DMS53 (cell line): Measurements from ENCODE around the gene THOP1.

Experiments used
- DNase-seq: peaks from one replicate; lab custom pipeline; 2025; lab: John Stamatoyannopoulos, UW

Gene THOP1

DNA sequence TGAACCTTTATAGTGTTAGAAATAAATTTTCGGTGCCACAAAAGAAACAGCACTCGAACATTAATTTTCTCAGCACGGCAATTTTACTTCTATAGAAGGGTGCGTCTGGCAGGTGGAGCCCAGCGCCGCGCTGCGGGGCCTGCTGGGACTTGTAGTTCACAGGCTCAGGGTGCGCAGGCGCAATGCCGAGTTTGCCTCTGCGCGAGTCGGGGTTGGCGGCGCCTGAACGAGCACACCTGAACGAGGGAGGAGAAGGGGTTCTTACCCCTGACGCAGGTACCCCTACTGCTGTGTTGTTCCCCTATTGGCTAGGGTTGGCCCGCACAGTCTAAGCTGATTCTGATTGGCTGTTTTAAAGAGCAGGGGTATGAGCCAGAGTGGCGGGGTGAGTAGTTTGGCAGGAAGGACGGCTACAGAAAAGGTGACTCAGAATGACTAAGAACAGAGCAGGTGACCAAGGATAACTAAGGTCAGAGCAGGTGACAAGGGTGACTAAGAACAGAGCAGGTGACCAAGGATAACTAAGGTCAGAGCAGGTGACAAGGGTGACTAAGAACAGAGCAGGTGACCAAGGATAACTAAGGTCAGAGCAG lies 32.0 kb downstream of the THOP1 start:
- peak; percentile 58 for DNase-seq

DNA sequence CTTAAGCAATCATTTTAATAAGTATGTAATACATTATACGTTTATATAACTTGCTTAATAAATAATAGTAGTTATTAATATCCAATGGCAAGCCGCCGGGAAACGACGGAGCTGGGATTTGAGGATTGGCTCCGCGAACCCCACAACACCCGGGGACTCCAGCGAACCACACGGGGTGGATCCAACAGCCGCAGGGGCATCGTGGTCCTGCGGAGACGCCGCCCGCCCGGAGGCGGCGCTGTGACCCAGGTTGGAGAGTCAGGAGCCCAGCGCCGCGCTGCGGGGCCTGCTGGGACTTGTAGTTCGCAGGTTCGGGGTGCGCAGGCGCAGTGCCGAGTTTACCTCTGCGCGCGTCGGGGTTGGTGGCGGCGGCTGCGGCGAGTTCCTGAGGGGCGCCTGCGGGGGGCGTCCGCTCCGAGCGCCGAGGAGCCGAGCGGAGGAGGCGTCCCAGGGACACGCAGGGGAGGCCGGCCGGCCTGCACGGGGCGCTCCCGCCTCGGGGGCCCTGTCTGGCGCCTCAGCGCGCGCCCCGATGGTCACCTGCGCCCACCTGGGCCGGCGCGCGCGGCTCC lies 34.3 kb downstream of the THOP1 start, which contains the start of gene ZNF554:
ZNF554 (plus strand) TSS at position 329 of the 572 bp plus-strand sequence; CDS start at position 533, 204 bp downstream.
- peak; percentile 96 for DNase-seq

DNA sequence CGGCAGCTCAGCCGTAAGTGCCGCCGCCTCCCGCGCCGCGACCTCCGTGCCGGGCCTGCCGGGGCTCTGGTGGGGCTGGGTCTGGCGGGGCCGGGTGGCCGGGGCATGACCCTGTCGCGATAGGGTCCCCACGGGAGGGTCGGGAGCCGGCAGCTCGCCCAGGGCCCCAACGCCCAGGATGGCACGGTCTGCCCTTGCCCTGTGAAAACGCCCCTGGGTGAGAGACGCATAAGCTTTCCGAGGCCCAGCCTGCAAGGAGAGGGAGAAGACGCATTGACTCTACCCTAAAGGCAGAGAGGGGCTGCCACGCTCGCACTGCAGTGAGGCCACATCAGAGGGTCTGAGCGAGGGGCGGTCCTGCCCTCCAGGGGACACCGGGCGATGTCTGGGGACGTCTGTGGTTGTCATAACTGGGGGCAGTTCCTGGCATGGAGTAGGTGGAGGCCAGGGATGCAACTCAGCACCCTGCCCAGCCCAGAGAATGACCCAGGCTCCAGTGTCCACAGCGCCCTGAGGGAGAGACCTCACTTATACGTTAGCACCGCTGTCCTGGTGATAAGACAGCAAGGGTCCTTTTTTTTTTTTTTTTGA lies 34.9 kb downstream of the THOP1 start:
- DNase-seq = peak; percentile 42

DNA sequence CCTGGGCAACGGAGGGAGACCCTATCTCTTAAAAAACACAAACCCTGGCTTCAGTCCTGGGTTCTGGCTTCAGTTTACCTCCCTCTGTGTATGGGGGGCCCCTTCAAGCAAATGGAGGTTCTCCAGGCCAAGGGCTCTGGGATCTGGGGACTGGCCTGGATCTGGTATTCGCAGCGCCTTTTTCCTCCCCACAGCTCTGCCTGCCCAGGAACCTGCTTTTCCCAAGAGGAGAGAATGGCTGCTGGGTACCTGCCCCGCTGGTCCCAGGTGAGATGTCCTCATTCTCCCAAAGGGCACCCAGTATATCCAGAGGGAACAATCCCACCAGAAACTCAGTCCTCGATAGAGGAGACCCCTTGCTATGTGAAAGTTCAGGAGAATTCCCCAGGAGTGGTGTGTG lies 37.5 kb downstream of the THOP1 start:
- no peak for DNase-seq

DNA sequence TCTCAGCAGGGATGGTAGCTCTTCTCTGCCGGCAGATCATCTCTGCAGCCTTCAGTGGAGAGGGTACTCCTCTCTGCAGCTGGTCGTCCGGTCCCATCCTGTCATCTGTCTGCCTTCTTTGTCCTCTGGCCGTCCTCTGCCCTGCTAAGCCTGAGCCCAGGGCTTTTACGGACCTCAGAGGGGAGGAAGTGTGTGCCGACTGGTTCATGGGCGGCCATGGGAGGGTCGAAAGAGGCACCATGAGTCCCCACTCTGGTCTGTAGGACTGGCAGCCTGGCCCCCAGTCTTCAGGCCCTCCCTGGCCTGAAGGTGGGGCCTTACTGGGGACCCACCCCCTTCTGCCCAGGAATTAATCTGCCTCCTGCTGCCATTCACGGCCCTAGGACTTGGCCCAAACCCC lies 38.3 kb downstream of the THOP1 start:
- no peak for DNase-seq

DNA sequence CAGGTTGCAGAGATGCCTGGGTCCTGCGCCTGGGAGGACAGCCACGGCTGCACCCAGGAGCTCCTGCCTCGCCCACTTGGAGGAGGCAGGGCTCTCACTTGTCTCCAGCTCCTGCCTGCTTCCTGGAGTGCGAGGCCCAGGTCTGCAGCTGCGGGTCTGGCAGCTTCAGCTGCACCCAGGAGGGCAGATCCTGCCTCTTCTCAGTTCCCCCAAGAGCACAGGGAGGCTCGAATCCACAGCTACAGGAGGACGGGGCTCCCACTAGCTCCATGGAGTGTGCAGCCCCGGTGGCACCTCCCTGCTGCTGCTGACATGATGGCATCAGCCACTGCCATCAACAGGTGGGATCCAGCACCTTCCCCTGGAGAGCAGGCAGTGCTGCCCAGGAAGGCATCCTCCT lies 38.8 kb downstream of the THOP1 start:
- DNase-seq = no peak

DNA sequence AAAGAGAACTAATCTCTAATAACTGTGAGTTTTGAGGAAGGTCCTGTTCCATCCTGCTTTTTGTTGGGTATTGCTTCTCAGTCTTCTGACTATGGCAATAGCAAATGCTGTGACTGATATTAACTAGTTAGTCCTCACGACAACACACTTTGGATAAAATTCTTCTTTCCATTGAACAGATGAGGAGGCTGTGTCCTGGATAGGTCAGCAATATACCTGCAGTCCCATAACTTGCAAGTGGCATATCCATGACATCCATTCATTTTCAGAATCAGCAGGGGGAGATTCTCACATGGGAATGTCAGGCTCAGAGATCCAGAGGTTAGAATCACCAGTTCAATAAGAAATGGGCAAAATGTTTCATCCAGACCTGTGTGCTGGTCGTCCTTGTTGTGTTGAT lies 41.7 kb downstream of the THOP1 start:
- no peak for DNase-seq

DNA sequence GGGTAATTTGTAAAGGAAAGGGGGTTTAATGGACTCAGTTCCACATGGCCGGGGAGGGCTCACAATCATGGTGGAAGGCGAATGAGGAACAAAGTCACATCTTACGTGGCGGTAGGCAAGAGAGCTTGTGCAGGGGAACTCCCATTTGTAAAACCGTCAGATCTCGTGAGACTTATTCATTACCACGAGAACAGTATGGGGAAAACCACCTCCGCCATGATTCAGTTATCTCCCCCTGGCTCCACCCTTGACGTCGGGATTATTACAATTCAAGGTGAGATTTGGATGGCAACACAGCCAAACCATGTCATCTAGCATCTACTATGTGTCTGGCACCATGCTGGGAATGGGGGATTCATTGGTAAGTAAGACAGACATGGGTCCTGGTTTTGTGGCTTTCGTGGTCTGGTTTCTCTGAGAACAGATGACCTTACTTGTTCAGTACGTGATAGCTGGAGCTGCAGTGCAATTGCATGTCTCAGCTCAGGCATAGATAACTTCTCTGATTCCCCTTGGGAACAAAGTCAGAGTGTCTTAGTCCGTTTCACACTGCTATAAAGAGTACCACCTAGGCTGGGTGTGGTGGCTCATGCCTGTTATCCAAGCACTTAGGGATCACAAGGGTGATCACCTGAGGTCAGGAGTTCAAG lies 42.7 kb downstream of the THOP1 start:
- no peak for DNase-seq

DNA sequence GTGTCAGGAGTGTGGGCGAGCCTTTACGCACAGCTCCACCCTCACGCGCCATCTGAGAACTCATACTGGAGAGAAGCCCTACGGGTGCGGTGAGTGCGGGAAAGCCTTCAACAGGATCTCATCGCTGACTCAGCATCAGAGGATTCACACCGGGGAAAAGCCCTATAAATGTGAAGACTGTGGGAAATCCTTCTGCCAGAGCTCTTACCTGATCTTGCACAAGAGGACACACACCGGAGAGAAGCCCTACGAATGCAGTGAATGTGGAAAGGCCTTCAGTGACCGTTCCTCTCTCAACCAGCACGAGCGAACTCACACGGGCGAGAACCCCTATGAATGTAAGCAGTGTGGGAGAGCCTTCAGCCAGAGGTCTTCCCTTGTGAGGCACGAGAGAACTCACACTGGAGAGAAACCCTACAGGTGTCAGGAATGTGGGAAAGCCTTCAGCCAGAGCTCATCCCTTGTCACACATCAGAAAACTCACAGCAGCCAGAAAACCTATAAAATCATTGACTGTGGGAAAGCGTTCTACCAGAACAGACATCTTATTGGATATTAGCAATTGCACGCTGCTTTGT lies 49.1 kb downstream of the THOP1 start:
- no peak for DNase-seq

DNA sequence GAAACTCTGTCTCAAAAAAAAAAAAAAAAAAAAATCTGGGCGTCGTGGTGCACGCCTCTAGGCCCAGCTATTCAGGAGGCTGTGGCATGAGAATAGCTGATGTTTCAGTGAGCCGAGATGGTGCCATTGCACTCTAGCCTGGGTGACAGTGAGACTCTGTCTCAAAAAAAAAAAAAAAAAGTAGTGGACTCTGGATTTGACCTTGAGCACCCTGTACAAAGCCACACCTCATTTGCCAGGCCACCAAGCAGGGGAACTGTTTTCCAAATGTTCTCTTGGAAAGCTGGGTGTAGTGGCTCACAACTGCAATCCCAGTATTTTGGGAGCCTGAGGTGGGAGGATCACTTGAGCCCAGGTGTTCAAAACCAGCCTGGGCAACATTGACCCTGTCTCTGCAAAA lies 52.1 kb downstream of the THOP1 start:
- DNase-seq = no peak

DNA sequence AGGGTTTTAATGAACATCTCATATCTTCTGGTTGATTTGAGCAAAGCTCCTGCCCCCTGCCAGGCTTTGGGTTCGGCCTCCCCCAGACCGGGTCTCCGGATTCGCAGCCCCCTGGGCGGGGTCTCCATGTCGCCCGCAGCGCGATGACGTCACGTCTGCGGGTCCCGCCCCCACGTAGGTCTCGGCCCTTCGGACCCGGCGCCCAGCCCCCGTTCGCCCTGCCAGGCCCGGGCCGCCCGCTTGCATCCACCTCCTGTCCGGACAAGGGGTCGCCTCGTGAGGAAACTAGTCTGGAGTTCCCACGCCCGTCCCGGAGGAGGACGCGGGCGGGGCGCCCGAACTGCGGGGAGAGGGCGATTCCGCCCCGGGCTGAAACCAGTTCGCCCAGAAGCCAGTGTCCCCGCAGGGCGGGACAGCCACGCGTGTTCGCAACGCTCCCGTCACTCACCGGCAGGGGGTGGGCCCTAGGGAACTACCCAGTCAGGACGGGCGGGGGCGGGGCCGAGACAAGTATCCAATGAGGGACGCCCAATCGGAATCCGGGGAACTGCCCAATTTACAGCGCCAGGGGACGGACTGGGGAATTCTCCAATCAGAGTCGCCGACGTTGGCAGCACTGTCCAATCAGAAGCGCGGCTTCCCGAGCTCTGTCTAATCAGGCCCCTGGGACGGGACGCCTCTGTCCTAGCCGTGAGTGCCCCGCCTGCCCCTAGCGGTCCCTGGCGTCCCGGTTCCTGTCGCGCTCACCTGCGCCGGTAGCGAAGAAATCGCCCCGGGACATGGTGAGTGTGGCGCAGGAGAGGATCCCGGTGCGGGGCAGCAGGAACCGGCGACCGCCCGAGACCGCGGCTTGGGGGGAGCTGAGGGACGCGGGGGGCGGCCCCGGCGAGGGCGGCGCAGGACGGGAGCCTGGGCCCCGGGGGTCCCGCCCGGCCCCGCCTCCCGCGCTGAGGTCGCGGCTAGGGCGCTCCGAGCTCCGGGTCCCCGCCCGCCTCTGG lies 55.8 kb downstream of the THOP1 start, which contains the start of gene ZNF555:
ZNF555 (plus strand) TSS at position 682 of the 998 bp plus-strand sequence; CDS start at position 780, 98 bp downstream.
- DNase-seq = peak; percentile 98

DNA sequence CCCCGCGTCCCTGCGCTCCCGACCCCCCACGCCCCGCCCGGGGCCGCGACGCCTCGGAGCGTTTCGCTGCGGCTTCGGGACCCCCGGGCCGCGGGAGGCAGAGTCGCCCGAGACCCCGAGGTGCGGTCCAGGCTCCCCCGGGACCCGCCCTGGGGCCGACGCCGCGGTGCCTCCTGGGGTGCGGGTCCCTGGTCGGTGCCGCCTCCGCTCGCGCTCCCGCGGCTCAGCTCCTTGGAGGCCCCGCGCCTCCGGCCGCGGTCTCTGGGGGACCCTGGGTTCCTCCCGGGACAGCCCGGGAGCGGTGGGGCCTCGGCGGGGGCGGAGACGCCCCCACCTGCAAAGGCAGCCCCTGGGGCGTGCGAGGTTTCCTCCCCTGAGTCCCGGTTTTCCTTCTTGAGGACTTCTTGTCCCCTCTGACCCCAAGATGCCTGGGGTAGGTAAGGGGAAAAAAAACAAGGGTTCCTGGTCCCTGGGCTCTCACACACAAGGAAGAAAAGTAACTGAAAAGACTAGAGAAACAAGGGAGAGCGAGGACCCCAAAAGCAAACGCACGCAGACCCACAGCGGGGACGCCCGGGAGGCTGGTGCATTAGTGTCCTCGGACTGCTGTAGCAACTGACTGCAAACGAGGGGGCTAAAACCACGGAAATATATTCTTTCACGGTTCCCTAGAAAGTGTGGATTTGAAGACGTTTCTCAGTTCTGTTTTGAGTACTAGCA lies 56.7 kb downstream of the THOP1 start:
- peak; percentile 25 for DNase-seq

DNA sequence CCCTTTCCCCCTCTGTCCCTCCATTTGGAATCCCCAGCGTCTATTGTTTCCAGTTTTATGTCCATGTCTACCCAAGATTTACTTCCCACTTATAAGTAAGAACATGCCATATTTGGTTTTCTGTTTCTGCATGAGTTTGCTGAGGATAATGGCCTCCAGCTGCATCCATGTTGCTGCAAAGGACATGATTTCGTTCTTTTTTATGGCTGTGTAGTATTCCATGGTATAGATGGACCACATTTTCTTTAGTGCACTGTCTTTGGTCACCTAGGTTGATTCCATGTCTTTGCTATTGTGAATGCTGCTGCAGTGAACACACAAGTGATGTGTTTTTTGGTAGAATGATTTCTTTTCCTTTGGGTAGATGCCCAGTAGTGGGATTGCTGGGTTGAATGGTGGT lies 59.8 kb downstream of the THOP1 start:
- no peak for DNase-seq

DNA sequence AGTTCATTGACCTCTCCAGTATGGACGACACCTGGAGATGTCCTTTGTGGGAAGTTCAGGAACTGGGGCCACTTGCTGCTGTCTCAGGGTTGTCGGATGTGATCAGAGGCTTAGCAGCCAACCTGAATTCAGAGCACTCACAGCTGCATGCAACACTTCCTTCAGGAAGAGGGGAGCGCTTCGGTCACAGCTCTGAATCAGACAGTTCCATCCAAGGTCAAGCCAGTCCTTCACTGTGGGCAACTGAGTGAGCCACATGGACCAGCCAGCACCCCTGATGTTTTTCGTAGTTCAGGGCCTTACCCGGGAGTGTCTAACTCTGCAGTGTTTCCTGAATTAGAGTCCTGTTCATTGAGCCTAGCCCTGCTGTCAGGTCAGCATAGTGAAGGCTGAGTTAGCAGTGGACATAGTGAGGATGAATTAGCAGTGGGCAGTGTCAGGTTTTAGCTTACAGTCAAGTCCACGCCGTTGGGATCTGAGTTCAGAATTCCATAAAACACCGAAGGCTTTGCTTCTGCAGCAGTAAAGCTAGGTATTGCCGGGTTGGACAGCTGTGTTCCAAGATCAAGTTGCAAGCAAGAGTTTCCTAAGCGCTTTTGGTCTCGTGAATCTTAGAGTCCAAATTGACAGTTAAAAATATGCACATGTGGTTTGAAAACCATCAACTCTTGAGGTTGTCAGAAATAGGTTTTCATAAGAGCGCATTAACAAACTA lies 61.0 kb downstream of the THOP1 start:
- no peak for DNase-seq

DNA sequence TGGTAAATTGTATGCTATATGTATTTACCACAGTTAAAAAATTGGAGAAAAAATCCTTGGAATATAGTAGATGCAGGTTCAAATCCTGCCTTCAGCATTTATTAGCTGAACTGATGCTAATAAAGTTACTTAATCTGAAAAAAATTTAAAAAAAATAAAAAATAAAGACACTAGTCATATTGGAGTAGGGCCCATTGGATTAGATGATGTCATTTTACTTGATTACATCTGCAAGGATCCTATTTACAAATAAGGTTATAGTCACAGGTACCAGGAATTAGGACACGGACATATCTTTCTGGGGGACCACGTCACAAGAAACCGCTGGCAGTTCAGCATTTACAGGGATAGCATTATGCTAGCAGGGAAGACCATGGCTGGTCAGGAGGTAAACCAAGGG lies 62.2 kb downstream of the THOP1 start:
- DNase-seq = no peak

DNA sequence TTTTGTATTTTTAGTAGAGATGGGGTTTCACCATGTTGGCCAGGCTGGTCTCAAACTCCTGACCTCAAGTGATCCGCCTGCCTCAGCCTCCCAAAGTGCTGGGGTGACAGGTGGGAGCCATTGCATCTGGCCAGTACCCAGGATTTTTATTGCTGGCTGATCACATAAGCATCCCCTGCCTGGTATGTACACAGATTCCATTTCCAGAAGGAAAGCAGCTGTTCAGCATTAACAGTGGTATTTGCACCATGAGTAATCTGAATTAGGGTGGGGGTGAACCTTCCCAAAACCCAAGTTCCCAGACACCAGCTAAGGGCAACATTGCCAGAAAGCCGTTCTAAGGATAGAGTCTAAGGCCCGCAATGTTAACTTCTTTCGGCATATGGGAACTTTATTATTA lies 63.3 kb downstream of the THOP1 start:
- DNase-seq = no peak

DNA sequence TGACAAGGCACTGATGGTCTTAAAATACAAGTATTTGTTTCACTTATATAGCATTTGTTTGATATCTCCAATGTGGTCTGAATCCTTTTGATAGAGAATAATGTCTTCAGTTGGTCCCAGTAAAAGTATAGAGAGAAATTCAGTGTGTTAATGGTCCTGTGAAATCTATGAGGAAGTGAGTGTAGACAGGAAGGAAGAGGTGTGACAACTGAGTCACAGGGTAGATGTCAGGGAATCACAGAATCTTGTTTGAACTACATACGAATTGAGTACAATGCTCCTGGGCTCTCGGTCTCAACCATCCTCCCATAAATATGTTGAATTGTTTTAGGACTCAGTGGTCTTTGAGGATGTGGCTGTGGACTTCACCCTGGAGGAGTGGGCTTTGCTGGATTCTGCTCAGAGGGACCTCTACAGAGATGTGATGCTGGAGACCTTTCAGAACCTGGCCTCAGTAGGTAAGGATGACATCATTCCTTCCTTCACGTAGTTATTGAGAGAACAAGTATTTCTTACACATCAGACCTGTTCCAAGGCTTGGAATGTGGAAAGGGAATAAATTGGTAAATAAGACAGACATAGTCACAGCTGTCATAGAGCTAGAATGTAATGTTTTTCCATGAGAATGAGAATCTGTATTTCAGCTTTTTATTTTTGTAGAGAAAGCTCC lies 65.1 kb downstream of the THOP1 start:
- no peak for DNase-seq

DNA sequence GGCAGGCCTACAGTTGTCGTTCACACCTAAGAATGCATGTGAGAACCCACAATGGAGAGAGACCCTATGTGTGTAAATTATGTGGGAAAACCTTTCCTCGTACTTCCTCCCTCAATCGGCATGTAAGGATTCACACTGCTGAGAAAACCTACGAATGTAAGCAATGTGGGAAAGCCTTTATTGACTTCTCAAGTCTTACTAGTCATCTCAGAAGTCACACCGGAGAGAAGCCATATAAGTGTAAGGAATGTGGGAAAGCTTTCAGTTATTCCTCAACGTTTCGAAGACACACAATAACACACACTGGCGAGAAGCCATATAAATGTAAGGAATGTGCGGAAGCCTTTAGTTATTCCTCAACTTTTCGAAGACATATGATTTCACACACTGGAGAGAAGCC lies 67.3 kb downstream of the THOP1 start:
- peak; percentile 15 for DNase-seq

DNA sequence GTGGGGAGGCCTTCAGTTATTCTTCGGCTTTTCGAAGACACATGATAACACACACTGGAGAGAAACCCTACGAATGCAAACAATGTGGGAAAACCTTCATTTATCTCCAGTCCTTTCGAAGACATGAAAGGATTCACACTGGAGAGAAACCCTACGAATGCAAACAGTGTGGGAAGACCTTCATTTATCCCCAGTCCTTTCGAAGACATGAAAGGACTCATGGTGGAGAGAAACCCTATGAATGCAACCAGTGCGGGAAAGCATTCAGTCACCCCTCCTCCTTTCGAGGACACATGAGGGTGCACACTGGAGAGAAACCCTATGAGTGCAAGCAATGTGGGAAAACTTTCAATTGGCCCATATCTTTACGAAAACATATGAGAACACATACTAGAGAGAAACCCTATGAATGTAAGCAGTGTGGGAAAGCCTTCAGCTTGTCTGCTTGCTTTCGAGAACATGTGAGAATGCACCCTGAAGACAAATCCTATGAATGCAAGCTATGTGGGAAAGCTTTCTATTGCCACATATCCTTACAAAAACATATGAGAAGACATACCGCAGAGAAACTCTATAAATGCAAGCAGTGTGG lies 67.8 kb downstream of the THOP1 start:
- DNase-seq = no peak
